ENCODE data around the gene SHLD1.

GRCh38 chr20:5727018-5727515 lies 23.1 kb upstream of the SHLD1 start:
- TF ChIP-seq CTCF (IDR thresholded peaks at IDR 0.05; ENCODE audit: low read length) (no peak), EZH2phosphoT487 (IDR thresholded peaks at IDR 0.05; ENCODE audit: low read length) (no peak), EZH2 (optimal IDR thresholded peaks at IDR 0.05; ENCODE audit: low read depth, low read length) (no peak)

Measured in MM.1S (cell line).